ENCODE data around the gene WWC1. TPM values are rescaled to one million over a fixed set of nuclear protein-coding genes. Genes with fewer than 3 reads are reported as not detected.

Gene WWC1
- total RNA-seq, 1 donor from 2014 or later = 13.7 TPM

- H3K9me3 Mint-ChIP-seq = no peaks in the 10 kb centered on the region
- no peaks in the 10 kb centered on the region for H3K4me1 Mint-ChIP-seq
- H3K36me3 Mint-ChIP-seq (ENCODE audit: low read depth) = no peaks in the 10 kb centered on the region
- no peaks in the 10 kb centered on the region for H3K27me3 Mint-ChIP-seq (ENCODE audit: low read depth)
- DNase-seq (ENCODE audit: low read depth, low spot score) = no peak
- no peak overlapping the region for H3K27ac Mint-ChIP-seq (ENCODE audit: unreplicated experiment)
- TF ChIP-seq CTCF (conservative IDR thresholded peaks at IDR 0.05) = no peak
- H3K4me3 Mint-ChIP-seq = no peak overlapping the region
These were observed 180.3 kb downstream of the WWC1 start for GRCh38 chr5:168471785-168472184.

- DNase-seq (ENCODE audit: low read depth, low spot score) = no peak
- no peaks in the 10 kb centered on the region for H3K9me3 Mint-ChIP-seq
- no peaks in the 10 kb centered on the region for H3K36me3 Mint-ChIP-seq (ENCODE audit: low read depth)
- H3K27ac Mint-ChIP-seq (ENCODE audit: unreplicated experiment) = no peak overlapping the region
- no peak for TF ChIP-seq CTCF (conservative IDR thresholded peaks at IDR 0.05)
- no peaks in the 10 kb centered on the region for H3K4me1 Mint-ChIP-seq
- H3K4me3 Mint-ChIP-seq = no peak overlapping the region
- no peaks in the 10 kb centered on the region for H3K27me3 Mint-ChIP-seq (ENCODE audit: low read depth)
These were observed 180.9 kb downstream of the WWC1 start for GRCh38 chr5:168472329-168472728.

GRCh38 chr5:168474319-168474718 is 182.9 kb downstream of the WWC1 start:
- no peak for TF ChIP-seq CTCF (conservative IDR thresholded peaks at IDR 0.05)
- Mint-ChIP-seq H3K9me3 (no peaks in the 10 kb centered on the region), H3K4me1 (no peaks in the 10 kb centered on the region), H3K36me3 (ENCODE audit: low read depth) (no peaks in the 10 kb centered on the region), H3K4me3 (no peak overlapping the region), H3K27ac (ENCODE audit: unreplicated experiment) (no peak overlapping the region), H3K27me3 (ENCODE audit: low read depth) (no peaks in the 10 kb centered on the region)
- no peak for DNase-seq (ENCODE audit: low read depth, low spot score)

GRCh38 chr5:168477060-168477459 is 185.6 kb downstream of the WWC1 start:
- Mint-ChIP-seq H3K27me3 (ENCODE audit: low read depth) (no peaks in the 10 kb centered on the region), H3K9me3 (no peaks in the 10 kb centered on the region), H3K27ac (ENCODE audit: unreplicated experiment) (peak overlapping the region; percentile 54), H3K4me3 (no peak overlapping the region), H3K4me1 (no peaks in the 10 kb centered on the region), H3K36me3 (ENCODE audit: low read depth) (no peaks in the 10 kb centered on the region)
- DNase-seq (ENCODE audit: low read depth, low spot score) = no peak
- TF ChIP-seq CTCF (conservative IDR thresholded peaks at IDR 0.05) = no peak

GRCh38 chr5:168479166-168479565 is 187.7 kb downstream of the WWC1 start:
- no peaks in the 10 kb centered on the region for H3K9me3 Mint-ChIP-seq
- H3K27me3 Mint-ChIP-seq (ENCODE audit: low read depth) = no peaks in the 10 kb centered on the region
- no peak for DNase-seq (ENCODE audit: low read depth, low spot score)
- no peak overlapping the region for H3K4me3 Mint-ChIP-seq
- no peaks in the 10 kb centered on the region for H3K4me1 Mint-ChIP-seq
- TF ChIP-seq CTCF (conservative IDR thresholded peaks at IDR 0.05) = no peak
- H3K27ac Mint-ChIP-seq (ENCODE audit: unreplicated experiment) = no peak overlapping the region
- H3K36me3 Mint-ChIP-seq (ENCODE audit: low read depth) = no peaks in the 10 kb centered on the region

GRCh38 chr5:168480601-168481000 is 189.2 kb downstream of the WWC1 start:
- no peak overlapping the region for H3K4me3 Mint-ChIP-seq

More at GRCh38 chr5:168480601-168481000, 189.2 kb downstream of the WWC1 start:
- Mint-ChIP-seq H3K9me3 (no peaks in the 10 kb centered on the region), H3K27me3 (ENCODE audit: low read depth) (no peaks in the 10 kb centered on the region), H3K27ac (ENCODE audit: unreplicated experiment) (no peak overlapping the region), H3K36me3 (ENCODE audit: low read depth) (no peaks in the 10 kb centered on the region), H3K4me1 (peaks cover 4% of the 10 kb centered on the region)
- TF ChIP-seq CTCF (conservative IDR thresholded peaks at IDR 0.05) = no peak
- no peak for DNase-seq (ENCODE audit: low read depth, low spot score)

Data from neural crest cell (in vitro differentiated cells).